OCI-LY7 (cell line): ENCODE measurements around the gene RAD21L1.

Source experiments
- EZH2phosphoT487 ChIP-seq: fragments of 200-600 bp; sonication (generic); IDR thresholded peaks from 2 replicates; pipeline ENCODE4 v1.6.1; 2018; ENCODE audit warnings: low read depth, borderline replicate concordance, mild to moderate bottlenecking, mixed run types, antibody characterized with exemption, low read length, moderate library complexity, mixed read lengths
- TF ChIP-seq, protein P1 (sequence below): fragments of 200-600 bp; sonication (generic); conservative IDR thresholded peaks from 2 replicates; pipeline ENCODE4 v1.5.1; 2014; ENCODE audit warnings: mild to moderate bottlenecking, antibody characterized with exemption, low read length, moderate library complexity, mixed read lengths

GRCh38 chr20:1242099-1242498 is 16.3 kb downstream of the RAD21L1 start:
- TF ChIP-seq, protein P1, sequence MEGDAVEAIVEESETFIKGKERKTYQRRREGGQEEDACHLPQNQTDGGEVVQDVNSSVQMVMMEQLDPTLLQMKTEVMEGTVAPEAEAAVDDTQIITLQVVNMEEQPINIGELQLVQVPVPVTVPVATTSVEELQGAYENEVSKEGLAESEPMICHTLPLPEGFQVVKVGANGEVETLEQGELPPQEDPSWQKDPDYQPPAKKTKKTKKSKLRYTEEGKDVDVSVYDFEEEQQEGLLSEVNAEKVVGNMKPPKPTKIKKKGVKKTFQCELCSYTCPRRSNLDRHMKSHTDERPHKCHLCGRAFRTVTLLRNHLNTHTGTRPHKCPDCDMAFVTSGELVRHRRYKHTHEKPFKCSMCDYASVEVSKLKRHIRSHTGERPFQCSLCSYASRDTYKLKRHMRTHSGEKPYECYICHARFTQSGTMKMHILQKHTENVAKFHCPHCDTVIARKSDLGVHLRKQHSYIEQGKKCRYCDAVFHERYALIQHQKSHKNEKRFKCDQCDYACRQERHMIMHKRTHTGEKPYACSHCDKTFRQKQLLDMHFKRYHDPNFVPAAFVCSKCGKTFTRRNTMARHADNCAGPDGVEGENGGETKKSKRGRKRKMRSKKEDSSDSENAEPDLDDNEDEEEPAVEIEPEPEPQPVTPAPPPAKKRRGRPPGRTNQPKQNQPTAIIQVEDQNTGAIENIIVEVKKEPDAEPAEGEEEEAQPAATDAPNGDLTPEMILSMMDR: no peak
- TF ChIP-seq EZH2phosphoT487: no peak
